DMS53 treated with DMSO at 0.1 percent for 48 hours (cell line): ENCODE measurements around the gene CAMK1D.
A peak's percentile ranks its signal among the peaks of the same experiment; 100 is the strongest.

Experiments
- DNase-seq: peaks from one replicate; lab custom pipeline; 2025; ENCODE audit not compliant: unreplicated experiment; lab: John Stamatoyannopoulos, UW

The CAMK1D gene

GRCh38 chr10:12642036-12642435 lies 292.7 kb downstream of the CAMK1D start:
- no peak for DNase-seq

- DNase-seq = no peak
Observed at GRCh38 chr10:12643279-12643678, 293.9 kb downstream of the CAMK1D start.

- no peak for DNase-seq
Observed at GRCh38 chr10:12644380-12645144, 295.2 kb downstream of the CAMK1D start.

- DNase-seq = no peak
Observed at GRCh38 chr10:12645449-12645848, 296.1 kb downstream of the CAMK1D start.

GRCh38 chr10:12649012-12649584 lies 299.8 kb downstream of the CAMK1D start:
- DNase-seq = no peak

GRCh38 chr10:12650122-12650521 lies 300.8 kb downstream of the CAMK1D start:
- no peak for DNase-seq

- DNase-seq = no peak
Observed at GRCh38 chr10:12650538-12651298, 301.4 kb downstream of the CAMK1D start.

- DNase-seq = no peak
Observed at GRCh38 chr10:12655940-12656339, 306.6 kb downstream of the CAMK1D start.

- peak; percentile 91 for DNase-seq
Observed at GRCh38 chr10:12656518-12657142, 307.3 kb downstream of the CAMK1D start.

GRCh38 chr10:12657489-12657888 lies 308.1 kb downstream of the CAMK1D start:
- no peak for DNase-seq

GRCh38 chr10:12658526-12658925 lies 309.2 kb downstream of the CAMK1D start:
- DNase-seq = no peak

GRCh38 chr10:12659706-12660105 lies 310.4 kb downstream of the CAMK1D start:
- no peak for DNase-seq

- DNase-seq = no peak
Observed at GRCh38 chr10:12660812-12661211, 311.5 kb downstream of the CAMK1D start.

GRCh38 chr10:12661671-12662070 lies 312.3 kb downstream of the CAMK1D start:
- DNase-seq = no peak

GRCh38 chr10:12663863-12664262 lies 314.5 kb downstream of the CAMK1D start:
- DNase-seq = no peak

- DNase-seq = no peak
Observed at GRCh38 chr10:12665501-12665900, 316.2 kb downstream of the CAMK1D start.

- DNase-seq = no peak
Observed at GRCh38 chr10:12667052-12667451, 317.7 kb downstream of the CAMK1D start.

- DNase-seq = no peak
Observed at GRCh38 chr10:12668634-12669033, 319.3 kb downstream of the CAMK1D start.

- no peak for DNase-seq
Observed at GRCh38 chr10:12670004-12670403, 320.7 kb downstream of the CAMK1D start.

- no peak for DNase-seq
Observed at GRCh38 chr10:12675186-12675585, 325.8 kb downstream of the CAMK1D start.

GRCh38 chr10:12679636-12680035 lies 330.3 kb downstream of the CAMK1D start:
- no peak for DNase-seq

- no peak for DNase-seq
Observed at GRCh38 chr10:12681252-12681651, 331.9 kb downstream of the CAMK1D start.
